ENCODE data around the gene MT1E. TPM values are rescaled to one million over a fixed set of nuclear protein-coding genes. Genes with fewer than 3 reads are reported as not detected.

MT1E gene
- total RNA-seq, 4 donors from 2014 or later, result 52.4 to 106 (median 88.7) TPM

- Histone ChIP-seq H3K4me3 (no peak overlapping the region), H3K4me1 (peaks cover 20 to 49% (median 30%) of the 10 kb centered on the region in 3 donors), H3K9me3 (no peaks in the 10 kb centered on the region), H3K36me3 (no peaks in the 10 kb centered on the region), H3K27ac (no peak overlapping the region), H3K27me3 (peaks cover 0 to 97% (median 9%) of the 10 kb centered on the region in 4 donors)
- intact Hi-C loops (cut with DNase I), result no loop called here
- no peak for DNase-seq
- TF ChIP-seq POLR2A (IDR thresholded peaks at IDR 0.05) (no peak), CTCF (IDR thresholded peaks at IDR 0.05) (no peak)
- 43 to 72% methylated on average over 1 of the region's 1 CpG for WGBS, 2 donors
Observed at GRCh38 chr16:56640076-56640475, 14.5 kb downstream of the MT1E start.

DNA sequence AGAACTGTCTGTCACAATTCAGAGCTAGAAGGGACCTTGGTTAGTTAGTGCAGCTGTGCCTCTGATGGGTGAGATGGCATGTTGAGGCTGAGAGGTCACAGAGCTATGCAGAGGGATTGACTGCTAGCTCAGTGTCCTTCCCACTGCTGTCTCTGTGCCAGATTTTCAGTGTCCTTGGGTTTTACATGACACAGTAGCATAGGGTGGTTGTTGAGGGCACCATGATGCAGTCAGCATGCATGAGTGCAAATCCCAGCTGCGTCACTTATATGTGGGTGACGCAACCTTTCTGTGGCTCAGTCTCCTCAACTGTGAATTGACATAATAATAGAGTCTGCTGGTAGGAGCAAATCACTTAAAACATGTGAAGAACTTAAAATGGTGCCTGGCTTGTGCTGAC is 15.6 kb downstream of the MT1E start:
- H3K4me1 ChIP-seq, result peaks cover 15 to 38% (median 26%) of the 10 kb centered on the region in 3 donors
- H3K27ac ChIP-seq, result no peak overlapping the region
- H3K36me3 ChIP-seq, result no peaks in the 10 kb centered on the region
- no peak overlapping the region for H3K4me3 ChIP-seq
- intact Hi-C loops (cut with DNase I), result no loop called here
- peaks cover 0 to 97% (median 6%) of the 10 kb centered on the region in 4 donors for H3K27me3 ChIP-seq
- TF ChIP-seq POLR2A (IDR thresholded peaks at IDR 0.05), result no peak
- TF ChIP-seq CTCF (IDR thresholded peaks at IDR 0.05), result no peak
- 73 to 83% methylated on average over 2 of the region's 2 CpGs for WGBS, 2 donors
- H3K9me3 ChIP-seq, result no peaks in the 10 kb centered on the region
- no peak for DNase-seq

DNA sequence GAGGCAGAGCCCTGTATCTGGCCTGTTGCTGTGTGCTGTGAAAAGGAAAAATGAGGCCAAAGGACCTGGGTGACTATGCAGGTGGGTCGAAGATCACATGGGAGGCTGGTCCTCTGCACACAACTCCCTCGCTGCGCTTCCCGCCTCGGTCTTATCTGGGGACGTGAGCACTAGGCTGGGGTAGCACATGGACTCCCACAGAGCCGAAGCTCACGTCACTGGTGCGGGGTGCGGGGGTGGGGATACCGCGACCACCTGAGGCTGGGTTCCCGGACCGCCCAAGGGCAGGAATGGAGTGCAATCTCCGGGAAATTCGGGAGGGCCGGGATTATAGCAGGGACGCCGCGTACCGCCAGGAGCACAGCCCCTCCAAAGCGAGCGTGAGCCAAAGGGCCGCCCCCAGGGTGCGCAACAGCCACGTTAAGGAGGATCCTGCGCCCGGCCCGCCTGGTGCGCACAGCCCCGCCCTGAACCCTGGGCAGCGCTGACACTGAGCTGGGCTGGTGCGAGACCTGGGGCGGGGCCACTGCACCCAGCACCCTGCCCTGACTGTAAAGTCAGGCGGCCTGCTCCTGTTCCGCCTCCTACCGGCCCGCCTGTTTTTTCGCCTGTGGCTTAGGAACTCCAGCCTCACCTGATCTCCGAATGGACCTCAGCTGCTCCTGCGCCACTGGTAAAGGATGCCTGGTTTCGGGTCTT is 17.6 kb downstream of the MT1E start:
- no peaks in the 10 kb centered on the region for H3K36me3 ChIP-seq
- H3K4me3 ChIP-seq, result peak overlapping the region in 3 of 4 donors; percentile 39 to 62 (median 43)
- intact Hi-C loops (cut with DNase I), result no loop called here
- peak; percentile 30 to 56 (median 50) for TF ChIP-seq CTCF (IDR thresholded peaks at IDR 0.05)
- no peak for TF ChIP-seq POLR2A (IDR thresholded peaks at IDR 0.05)
- peaks cover 0 to 97% (median 5%) of the 10 kb centered on the region in 4 donors for H3K27me3 ChIP-seq
- peak overlapping the region in 3 of 4 donors; percentile 45 to 50 (median 46) for H3K27ac ChIP-seq
- no peaks in the 10 kb centered on the region for H3K9me3 ChIP-seq
- H3K4me1 ChIP-seq, result peaks cover 15 to 25% (median 24%) of the 10 kb centered on the region in 3 donors
- DNase-seq, result no peak
- WGBS, 2 donors, result 2 to 57% methylated on average over 5 to 15 of the region's 42 CpGs

DNA sequence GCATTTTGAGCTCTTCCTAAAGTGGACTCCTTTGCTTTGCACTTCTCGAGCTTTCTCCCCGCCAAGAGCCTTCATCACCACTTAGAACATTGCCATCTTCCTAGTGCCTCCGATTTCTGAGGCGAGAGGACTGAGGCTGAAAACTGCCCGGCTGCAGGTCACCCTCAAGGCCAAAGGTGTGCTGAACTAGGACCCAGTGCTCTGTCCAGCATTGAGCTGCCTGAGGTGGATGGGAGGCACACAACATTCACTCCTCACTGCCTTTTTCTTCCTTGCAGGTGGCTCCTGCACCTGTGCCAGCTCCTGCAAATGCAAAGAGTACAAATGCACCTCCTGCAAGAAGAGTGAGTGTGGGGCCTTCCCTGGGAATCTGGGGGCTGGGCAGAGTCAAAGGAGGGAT is 18.3 kb downstream of the MT1E start:
- TF ChIP-seq CTCF (IDR thresholded peaks at IDR 0.05) (no peak), POLR2A (IDR thresholded peaks at IDR 0.05) (no peak)

DNA sequence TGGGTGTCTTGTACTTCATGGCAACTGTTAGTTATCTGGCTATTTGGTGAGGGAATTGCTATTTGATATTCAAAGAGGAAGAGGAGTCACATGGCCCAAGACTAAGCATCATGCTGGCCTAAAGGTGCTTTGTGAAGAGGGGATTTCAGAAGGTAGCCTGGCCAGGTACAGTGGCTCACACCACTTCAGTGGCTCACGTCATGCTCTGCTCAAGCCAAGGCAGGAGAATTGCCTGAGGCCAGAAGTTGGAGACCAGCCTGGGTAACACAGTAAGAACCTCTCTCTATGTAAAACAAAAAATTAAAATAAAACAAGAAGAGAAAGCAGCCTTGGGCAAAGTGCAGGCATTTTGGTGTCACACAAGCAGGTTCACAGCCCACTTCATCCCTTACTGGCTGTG is 19.7 kb downstream of the MT1E start:
- Histone ChIP-seq H3K36me3 (no peaks in the 10 kb centered on the region), H3K27ac (no peak overlapping the region), H3K4me3 (no peak overlapping the region), H3K27me3 (peaks cover 0 to 91% (median 0%) of the 10 kb centered on the region in 4 donors), H3K4me1 (peaks cover 13 to 22% (median 15%) of the 10 kb centered on the region in 3 donors), H3K9me3 (no peaks in the 10 kb centered on the region)
- TF ChIP-seq CTCF (IDR thresholded peaks at IDR 0.05), result no peak
- no peak for TF ChIP-seq POLR2A (IDR thresholded peaks at IDR 0.05)
- WGBS, 2 donors, result 42 to 57% methylated on average over 1 of the region's 1 CpG
- no peak for DNase-seq
- intact Hi-C loops (cut with DNase I), result no loop called here

More for the DNA sequence above, 18.3 kb downstream of the MT1E start:
- H3K36me3 ChIP-seq, result no peaks in the 10 kb centered on the region
- H3K4me1 ChIP-seq, result peaks cover 15 to 19% (median 18%) of the 10 kb centered on the region in 3 donors
- peak overlapping the region in 1 of 4 donors; percentile 46 for H3K27ac ChIP-seq
- H3K9me3 ChIP-seq, result no peaks in the 10 kb centered on the region
- 36 to 58% methylated on average over 3 to 5 of the region's 5 CpGs for WGBS, 2 donors
- intact Hi-C loops (cut with DNase I), result no loop called here
- no peak for DNase-seq
- H3K27me3 ChIP-seq, result peaks cover 0 to 97% (median 2%) of the 10 kb centered on the region in 4 donors
- peak overlapping the region in 3 of 4 donors; percentile 39 to 62 (median 43) for H3K4me3 ChIP-seq
